GM23338 (cell line): ENCODE measurements around the gene CHCT1.

Source experiments
- CREB1 ChIP-seq: fragments of 250-450 bp; sonication (Bioruptor Pico); IDR thresholded peaks from 2 replicates; pipeline ENCODE4 v1.5.0; 2020; ENCODE audit warnings: low read depth, mild to moderate bottlenecking, moderate library complexity
- CTCF ChIP-seq, 2 experiments: fragments of 200-600 bp in 1 of 2; sonication (generic) in 1 of 2; conservative IDR thresholded peaks; 2 replicates each; pipeline versions ENCODE4 v1.5.1 to v1.6.1; 2016 to 2017; ENCODE audit warnings: antibody characterized with exemption in 2 of 2, low read depth in 2 of 2, mild to moderate bottlenecking in 2 of 2, moderate library complexity in 1 of 2
- ETS1 ChIP-seq: IDR thresholded peaks from 2 replicates; pipeline ENCODE4 v1.6.1; 2016; ENCODE audit warnings: antibody characterized with exemption
- EZH2 ChIP-seq: fragments of 200-600 bp; sonication (generic); IDR thresholded peaks from one replicate; pipeline ENCODE4 v1.8.0; 2017; ENCODE audit warnings: antibody characterized with exemption, mild to moderate bottlenecking, low read depth; ENCODE audit not compliant: unreplicated experiment
- EZH2phosphoT487 ChIP-seq: fragments of 200-600 bp; sonication (generic); IDR thresholded peaks from one replicate; pipeline ENCODE4 v1.8.1; 2018; ENCODE audit warnings: antibody characterized with exemption; ENCODE audit not compliant: unreplicated experiment
- JUNB ChIP-seq: IDR thresholded peaks from one replicate; pipeline ENCODE4 v1.6.1; 2016; ENCODE audit warnings: antibody characterized with exemption; ENCODE audit not compliant: unreplicated experiment
- POLR2AphosphoS5 ChIP-seq: IDR thresholded peaks from 2 replicates; pipeline ENCODE4 v1.6.1; 2016; ENCODE audit warnings: antibody characterized with exemption, low read depth
- ZNF331 ChIP-seq: fragments of 250-450 bp; sonication (Bioruptor Pico); IDR thresholded peaks from 2 replicates; pipeline ENCODE4 v1.5.0; 2020; ENCODE audit warnings: low read depth, mild to moderate bottlenecking, moderate library complexity
- TF ChIP-seq, protein P1 (sequence below): IDR thresholded peaks from one replicate; pipeline ENCODE4 v1.6.1; 2018; ENCODE audit warnings: antibody characterized with exemption; ENCODE audit not compliant: unreplicated experiment

GRCh38 chr17:60381958-60382357, 40.3 kb upstream of the CHCT1 start:
- TF ChIP-seq, protein P1, sequence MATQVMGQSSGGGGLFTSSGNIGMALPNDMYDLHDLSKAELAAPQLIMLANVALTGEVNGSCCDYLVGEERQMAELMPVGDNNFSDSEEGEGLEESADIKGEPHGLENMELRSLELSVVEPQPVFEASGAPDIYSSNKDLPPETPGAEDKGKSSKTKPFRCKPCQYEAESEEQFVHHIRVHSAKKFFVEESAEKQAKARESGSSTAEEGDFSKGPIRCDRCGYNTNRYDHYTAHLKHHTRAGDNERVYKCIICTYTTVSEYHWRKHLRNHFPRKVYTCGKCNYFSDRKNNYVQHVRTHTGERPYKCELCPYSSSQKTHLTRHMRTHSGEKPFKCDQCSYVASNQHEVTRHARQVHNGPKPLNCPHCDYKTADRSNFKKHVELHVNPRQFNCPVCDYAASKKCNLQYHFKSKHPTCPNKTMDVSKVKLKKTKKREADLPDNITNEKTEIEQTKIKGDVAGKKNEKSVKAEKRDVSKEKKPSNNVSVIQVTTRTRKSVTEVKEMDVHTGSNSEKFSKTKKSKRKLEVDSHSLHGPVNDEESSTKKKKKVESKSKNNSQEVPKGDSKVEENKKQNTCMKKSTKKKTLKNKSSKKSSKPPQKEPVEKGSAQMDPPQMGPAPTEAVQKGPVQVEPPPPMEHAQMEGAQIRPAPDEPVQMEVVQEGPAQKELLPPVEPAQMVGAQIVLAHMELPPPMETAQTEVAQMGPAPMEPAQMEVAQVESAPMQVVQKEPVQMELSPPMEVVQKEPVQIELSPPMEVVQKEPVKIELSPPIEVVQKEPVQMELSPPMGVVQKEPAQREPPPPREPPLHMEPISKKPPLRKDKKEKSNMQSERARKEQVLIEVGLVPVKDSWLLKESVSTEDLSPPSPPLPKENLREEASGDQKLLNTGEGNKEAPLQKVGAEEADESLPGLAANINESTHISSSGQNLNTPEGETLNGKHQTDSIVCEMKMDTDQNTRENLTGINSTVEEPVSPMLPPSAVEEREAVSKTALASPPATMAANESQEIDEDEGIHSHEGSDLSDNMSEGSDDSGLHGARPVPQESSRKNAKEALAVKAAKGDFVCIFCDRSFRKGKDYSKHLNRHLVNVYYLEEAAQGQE = no peak
- no peak for TF ChIP-seq CTCF (conservative IDR thresholded peaks at IDR 0.05; ENCODE audit: low read depth in 2 of 2)
- TF ChIP-seq POLR2AphosphoS5 = no peak
- TF ChIP-seq EZH2 = no peak
- no peak for TF ChIP-seq ZNF331
- TF ChIP-seq EZH2phosphoT487 = no peak
- TF ChIP-seq JUNB = no peak
- TF ChIP-seq CREB1 (CRISPR knock-in tag) = no peak
- TF ChIP-seq ETS1 = no peak
